Nephron progenitor cell (in vitro differentiated cells): Measurements from ENCODE around the gene KRTAP5-1.

Experiments
- DNase-seq: peaks from one replicate; pipeline ENCODE4 v3.0.0; 2021
- H3K27ac Mint-ChIP-seq: 2 replicates; pipeline ENCODE4 v1.8.0; 2021; ENCODE audit warnings: mild to moderate bottlenecking, moderate library complexity, mixed read lengths
- H3K27me3 Mint-ChIP-seq: 2 replicates; pipeline ENCODE4 v1.8.0; 2021; ENCODE audit warnings: mild to moderate bottlenecking, low read depth, mixed read lengths; ENCODE audit not compliant: poor library complexity
- H3K36me3 Mint-ChIP-seq: 2 replicates; pipeline ENCODE4 v1.8.0; 2021; ENCODE audit warnings: low read depth, mixed read lengths
- H3K4me1 Mint-ChIP-seq: 2 replicates; pipeline ENCODE4 v1.8.0; 2021; ENCODE audit warnings: mixed read lengths
- H3K4me3 Mint-ChIP-seq: 2 replicates; pipeline ENCODE4 v1.8.0; 2021; ENCODE audit warnings: mild to moderate bottlenecking, moderate library complexity, mixed read lengths
- H3K9me3 Mint-ChIP-seq: 2 replicates; pipeline ENCODE4 v1.8.0; 2021; ENCODE audit warnings: mild to moderate bottlenecking, moderate library complexity, mixed read lengths
- CTCF ChIP-seq: fragments of 200-600 bp; sonication (generic); IDR thresholded peaks from 2 replicates; pipeline ENCODE4 v1.5.0; 2021; ENCODE audit warnings: antibody characterized with exemption

Gene KRTAP5-1

GRCh38 chr11:1560002-1560648 lies 25.0 kb downstream of the KRTAP5-1 start:
- no peak for TF ChIP-seq CTCF
- Mint-ChIP-seq H3K27me3 (peaks cover 54% of the 10 kb centered on the region), H3K9me3 (no peaks in the 10 kb centered on the region), H3K4me1 (no peaks in the 10 kb centered on the region), H3K4me3 (no peak overlapping the region), H3K36me3 (no peaks in the 10 kb centered on the region), H3K27ac (no peak overlapping the region)
- DNase-seq: no peak

GRCh38 chr11:1559111-1559951 lies 25.8 kb downstream of the KRTAP5-1 start:
- Mint-ChIP-seq H3K4me3 (no peak overlapping the region), H3K9me3 (no peaks in the 10 kb centered on the region), H3K27ac (no peak overlapping the region), H3K27me3 (peaks cover 62% of the 10 kb centered on the region), H3K36me3 (no peaks in the 10 kb centered on the region), H3K4me1 (no peaks in the 10 kb centered on the region)
- no peak for DNase-seq
- no peak for TF ChIP-seq CTCF

- TF ChIP-seq CTCF: no peak
- no peak for DNase-seq
- Mint-ChIP-seq H3K27me3 (peaks cover 68% of the 10 kb centered on the region), H3K4me3 (no peak overlapping the region), H3K9me3 (no peaks in the 10 kb centered on the region), H3K36me3 (no peaks in the 10 kb centered on the region), H3K27ac (no peak overlapping the region), H3K4me1 (no peaks in the 10 kb centered on the region)
These were observed 26.3 kb downstream of the KRTAP5-1 start for GRCh38 chr11:1558775-1559110.

- no peaks in the 10 kb centered on the region for H3K36me3 Mint-ChIP-seq
- no peaks in the 10 kb centered on the region for H3K9me3 Mint-ChIP-seq
- H3K4me1 Mint-ChIP-seq: no peaks in the 10 kb centered on the region
- TF ChIP-seq CTCF: no peak
- DNase-seq: no peak
- no peak overlapping the region for H3K4me3 Mint-ChIP-seq
- no peak overlapping the region for H3K27ac Mint-ChIP-seq
- H3K27me3 Mint-ChIP-seq: peaks cover 74% of the 10 kb centered on the region
These were observed 26.9 kb downstream of the KRTAP5-1 start for GRCh38 chr11:1557904-1558774.

- DNase-seq: no peak
- Mint-ChIP-seq H3K27me3 (peaks cover 83% of the 10 kb centered on the region), H3K4me3 (no peak overlapping the region), H3K36me3 (no peaks in the 10 kb centered on the region), H3K4me1 (no peaks in the 10 kb centered on the region), H3K9me3 (no peaks in the 10 kb centered on the region), H3K27ac (no peak overlapping the region)
- no peak for TF ChIP-seq CTCF
These were observed 27.8 kb downstream of the KRTAP5-1 start for GRCh38 chr11:1557051-1557884.
